Raji (cell line): ENCODE data around the gene C1QTNF5.

Experiments used
- POLR2A ChIP-seq: IDR thresholded peaks from 2 replicates; pipeline ENCODE4 v1.6.1; 2011; ENCODE audit warnings: low read depth, low read length, control low read depth; ENCODE audit not compliant: insufficient read depth

Gene C1QTNF5

GRCh38 chr11:119347242-119347641 lies 6.6 kb upstream of the C1QTNF5 start:
- no peak for TF ChIP-seq POLR2A

- no peak for TF ChIP-seq POLR2A
Observed at GRCh38 chr11:119346605-119347004, 5.9 kb upstream of the C1QTNF5 start, which contains the start of gene MFRP. Gene MFRP, minus strand, starts transcription at chr11:119346705. Its CDS starts 192 bp downstream, at chr11:119346513.

GRCh38 chr11:119345685-119346084 lies 5.0 kb upstream of the C1QTNF5 start:
- TF ChIP-seq POLR2A: no peak

- no peak for TF ChIP-seq POLR2A
Observed at GRCh38 chr11:119344291-119345010, 3.8 kb upstream of the C1QTNF5 start.

- no peak for TF ChIP-seq POLR2A
Observed at GRCh38 chr11:119343726-119344125, 3.0 kb upstream of the C1QTNF5 start.

- TF ChIP-seq POLR2A: no peak
Observed at GRCh38 chr11:119342362-119343130, 1.9 kb upstream of the C1QTNF5 start.

- no peak for TF ChIP-seq POLR2A
Observed at GRCh38 chr11:119342023-119342300, 1.3 kb upstream of the C1QTNF5 start.

- no peak for TF ChIP-seq POLR2A
Observed at GRCh38 chr11:119341222-119342022, 739 bp upstream of the C1QTNF5 start.

GRCh38 chr11:119339589-119340334 lies 921 bp downstream of the C1QTNF5 start:
- TF ChIP-seq POLR2A: no peak

- no peak for TF ChIP-seq POLR2A
Observed at GRCh38 chr11:119338965-119339588, 1.6 kb downstream of the C1QTNF5 start.

- TF ChIP-seq POLR2A: no peak
Observed at GRCh38 chr11:119338318-119338890, 2.3 kb downstream of the C1QTNF5 start.

GRCh38 chr11:119337581-119338317 lies 2.9 kb downstream of the C1QTNF5 start:
- TF ChIP-seq POLR2A: 0 out of 2 replicates have a peak, but pooled peaks have one; percentile 22

- TF ChIP-seq POLR2A: no peak
Observed at GRCh38 chr11:119336744-119337469, 3.8 kb downstream of the C1QTNF5 start.
